NCI-H446 (cell line): ENCODE measurements around the gene METTL3.

Experiments used
- DNase-seq, 2 experiments: peaks; one replicate each; lab custom pipeline; 2025; lab: John Stamatoyannopoulos, UW

The METTL3 gene

GRCh38 chr14:21526672-21527317 is 15.7 kb upstream of the METTL3 start:
- DNase-seq, result no peak

GRCh38 chr14:21525962-21526671 is 15.0 kb upstream of the METTL3 start, which contains the start of gene SALL2:
Gene SALL2, minus strand, starts transcription at chr14:21526346. Its CDS starts 219 bp downstream, at chr14:21526127.
- DNase-seq, result peak; percentile 30 to 82

GRCh38 chr14:21525571-21525961 is 14.4 kb upstream of the METTL3 start:
- no peak for DNase-seq

- no peak for DNase-seq
Observed at GRCh38 chr14:21524575-21525490, 13.7 kb upstream of the METTL3 start.

- no peak for DNase-seq
Observed at GRCh38 chr14:21523203-21523602, 12.1 kb upstream of the METTL3 start.

GRCh38 chr14:21521501-21521900 is 10.4 kb upstream of the METTL3 start:
- no peak for DNase-seq

GRCh38 chr14:21520767-21521166 is 9.6 kb upstream of the METTL3 start:
- DNase-seq, result no peak

GRCh38 chr14:21518725-21519124 is 7.6 kb upstream of the METTL3 start:
- no peak for DNase-seq

- DNase-seq, result no peak
Observed at GRCh38 chr14:21514341-21514740, 3.2 kb upstream of the METTL3 start.

- DNase-seq, result no peak
Observed at GRCh38 chr14:21509432-21510143, 1.6 kb downstream of the METTL3 start.

- DNase-seq, result no peak
Observed at GRCh38 chr14:21506557-21506956, 4.6 kb downstream of the METTL3 start.

GRCh38 chr14:21505012-21505553 is 6.1 kb downstream of the METTL3 start:
- no peak for DNase-seq

GRCh38 chr14:21503376-21503775 is 7.8 kb downstream of the METTL3 start:
- no peak for DNase-seq

GRCh38 chr14:21501568-21501967 is 9.6 kb downstream of the METTL3 start:
- DNase-seq, result no peak

GRCh38 chr14:21498540-21499526 is 12.3 kb downstream of the METTL3 start:
- peak; percentile 45 to 68 for DNase-seq

- no peak for DNase-seq
Observed at GRCh38 chr14:21496453-21496852, 14.7 kb downstream of the METTL3 start.

GRCh38 chr14:21494902-21495762 is 16.0 kb downstream of the METTL3 start:
- no peak for DNase-seq

GRCh38 chr14:21486640-21487087 is 24.5 kb downstream of the METTL3 start:
- no peak for DNase-seq
